ENCODE measurements around the gene ATP2B3.

Gene ATP2B3

DNA sequence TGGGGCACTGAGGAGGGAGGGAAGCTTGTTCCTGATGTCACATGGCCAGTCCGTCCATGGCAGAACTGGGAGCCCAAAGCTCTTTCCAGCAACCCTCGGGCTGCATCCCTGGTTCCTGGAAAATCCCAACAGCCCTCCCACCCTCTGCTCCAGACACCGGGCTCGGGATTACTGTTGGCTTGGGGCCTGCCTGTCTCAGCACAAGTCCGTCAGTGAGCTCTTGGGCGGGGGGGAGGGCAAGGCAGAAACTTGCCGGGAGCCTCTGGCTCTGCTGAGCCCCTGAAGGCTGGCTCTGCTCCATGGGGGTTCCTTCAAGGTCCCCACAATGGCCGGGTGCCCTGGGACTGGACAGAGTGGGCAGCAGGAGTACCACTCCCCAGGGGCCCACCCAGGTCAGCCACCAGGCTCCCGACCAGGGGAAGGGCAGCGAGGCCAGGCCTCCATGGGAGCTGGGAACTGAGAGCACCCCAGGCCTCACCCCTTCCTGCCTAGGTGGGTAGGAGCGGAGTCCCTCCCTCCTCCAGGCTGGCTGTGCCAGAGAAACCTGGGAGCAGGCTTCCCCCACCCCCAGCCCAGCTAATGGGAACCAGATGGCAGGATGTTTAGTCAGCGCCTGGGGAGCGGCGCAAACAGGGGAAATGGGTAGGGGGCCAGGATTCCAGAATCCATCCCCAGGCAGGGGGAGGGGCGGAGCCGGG is 40.6 kb upstream of the ATP2B3 start:
- H3K36me3 ChIP-seq (ENCODE audit: control insufficient read depth in 2 of 2, insufficient read depth in 2 of 2, low read length in 2 of 2), result no peaks in the 10 kb centered on the region
- peaks cover 0 to 7% of the 10 kb centered on the region in 2 donors for H3K27me3 ChIP-seq (ENCODE audit: control insufficient read depth in 1 of 2, insufficient read depth in 2 of 2, low read length in 2 of 2)
- H3K9me3 ChIP-seq (ENCODE audit: control insufficient read depth in 2 of 2, low read length in 2 of 2), result no peaks in the 10 kb centered on the region
- peaks cover 15% of the 10 kb centered on the region for H3K4me1 ChIP-seq (ENCODE audit: control insufficient read depth, insufficient read depth, low read length)
- no peak overlapping the region for H3K9ac ChIP-seq (ENCODE audit: low read length in 2 of 2)
- no peak overlapping the region for H3K27ac ChIP-seq (ENCODE audit: low read length)
- no peak overlapping the region for H3K4me3 ChIP-seq (ENCODE audit: low read length in 2 of 2)

DNA sequence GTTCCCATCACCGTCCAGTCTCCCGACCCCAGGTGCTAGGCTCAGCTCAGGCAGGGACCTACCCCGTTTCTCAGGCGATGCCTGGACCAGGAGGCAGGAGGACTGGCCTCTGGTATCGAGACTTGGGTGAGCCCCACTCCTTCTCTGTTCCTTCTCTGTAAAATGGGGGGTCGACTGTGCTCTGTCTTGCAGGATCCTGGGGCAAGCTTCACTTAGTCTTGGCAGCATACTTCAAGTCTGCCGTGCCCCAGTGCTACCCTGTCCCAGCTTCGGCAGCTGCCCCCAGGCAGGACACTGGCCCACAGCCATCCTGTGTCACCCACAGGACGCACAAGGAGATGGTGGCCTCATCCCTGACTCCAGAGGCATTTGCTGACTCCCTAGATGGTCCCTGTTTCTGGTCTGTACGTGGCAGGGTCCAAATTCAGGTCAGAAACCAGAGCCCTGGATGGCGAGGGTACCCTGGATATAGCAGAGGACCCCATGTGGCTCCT is 40.0 kb upstream of the ATP2B3 start:
- Histone ChIP-seq H3K27me3 (ENCODE audit: control insufficient read depth in 1 of 2, insufficient read depth in 2 of 2, low read length in 2 of 2) (peaks cover 0 to 7% of the 10 kb centered on the region in 2 donors), H3K9me3 (ENCODE audit: control insufficient read depth in 2 of 2, low read length in 2 of 2) (no peaks in the 10 kb centered on the region), H3K4me3 (ENCODE audit: low read length in 2 of 2) (no peak overlapping the region), H3K4me1 (ENCODE audit: control insufficient read depth, insufficient read depth, low read length) (peaks cover 15% of the 10 kb centered on the region), H3K27ac (ENCODE audit: low read length) (no peak overlapping the region), H3K9ac (ENCODE audit: low read length in 2 of 2) (no peak overlapping the region), H3K36me3 (ENCODE audit: control insufficient read depth in 2 of 2, insufficient read depth in 2 of 2, low read length in 2 of 2) (no peaks in the 10 kb centered on the region)

GRCh38 chrX:153477901-153478300 is 39.5 kb upstream of the ATP2B3 start:
- H3K4me3 ChIP-seq (ENCODE audit: low read length in 2 of 2), result no peak overlapping the region
- peaks cover 0 to 5% of the 10 kb centered on the region in 2 donors for H3K27me3 ChIP-seq (ENCODE audit: control insufficient read depth in 1 of 2, insufficient read depth in 2 of 2, low read length in 2 of 2)
- peaks cover 15% of the 10 kb centered on the region for H3K4me1 ChIP-seq (ENCODE audit: control insufficient read depth, insufficient read depth, low read length)
- no peak overlapping the region for H3K27ac ChIP-seq (ENCODE audit: low read length)
- H3K9me3 ChIP-seq (ENCODE audit: control insufficient read depth in 2 of 2, low read length in 2 of 2), result no peaks in the 10 kb centered on the region
- H3K9ac ChIP-seq (ENCODE audit: low read length in 2 of 2), result no peak overlapping the region
- no peaks in the 10 kb centered on the region for H3K36me3 ChIP-seq (ENCODE audit: control insufficient read depth in 2 of 2, insufficient read depth in 2 of 2, low read length in 2 of 2)

GRCh38 chrX:153478746-153479145 is 38.7 kb upstream of the ATP2B3 start:
- Histone ChIP-seq H3K36me3 (ENCODE audit: control insufficient read depth in 2 of 2, insufficient read depth in 2 of 2, low read length in 2 of 2) (no peaks in the 10 kb centered on the region), H3K27me3 (ENCODE audit: control insufficient read depth in 1 of 2, insufficient read depth in 2 of 2, low read length in 2 of 2) (peaks cover 0 to 5% of the 10 kb centered on the region in 2 donors), H3K9ac (ENCODE audit: low read length in 2 of 2) (no peak overlapping the region), H3K4me3 (ENCODE audit: low read length in 2 of 2) (no peak overlapping the region), H3K4me1 (ENCODE audit: control insufficient read depth, insufficient read depth, low read length) (peaks cover 15% of the 10 kb centered on the region), H3K27ac (ENCODE audit: low read length) (no peak overlapping the region), H3K9me3 (ENCODE audit: control insufficient read depth in 2 of 2, low read length in 2 of 2) (no peaks in the 10 kb centered on the region)

GRCh38 chrX:153481043-153481442 is 36.4 kb upstream of the ATP2B3 start:
- peaks cover 0 to 5% of the 10 kb centered on the region in 2 donors for H3K27me3 ChIP-seq (ENCODE audit: control insufficient read depth in 1 of 2, insufficient read depth in 2 of 2, low read length in 2 of 2)
- no peak overlapping the region for H3K9ac ChIP-seq (ENCODE audit: low read length in 2 of 2)
- H3K36me3 ChIP-seq (ENCODE audit: control insufficient read depth in 2 of 2, insufficient read depth in 2 of 2, low read length in 2 of 2), result no peaks in the 10 kb centered on the region
- no peak overlapping the region for H3K4me3 ChIP-seq (ENCODE audit: low read length in 2 of 2)
- no peak overlapping the region for H3K27ac ChIP-seq (ENCODE audit: low read length)
- peaks cover 7% of the 10 kb centered on the region for H3K4me1 ChIP-seq (ENCODE audit: control insufficient read depth, insufficient read depth, low read length)
- H3K9me3 ChIP-seq (ENCODE audit: control insufficient read depth in 2 of 2, low read length in 2 of 2), result no peaks in the 10 kb centered on the region

DNA sequence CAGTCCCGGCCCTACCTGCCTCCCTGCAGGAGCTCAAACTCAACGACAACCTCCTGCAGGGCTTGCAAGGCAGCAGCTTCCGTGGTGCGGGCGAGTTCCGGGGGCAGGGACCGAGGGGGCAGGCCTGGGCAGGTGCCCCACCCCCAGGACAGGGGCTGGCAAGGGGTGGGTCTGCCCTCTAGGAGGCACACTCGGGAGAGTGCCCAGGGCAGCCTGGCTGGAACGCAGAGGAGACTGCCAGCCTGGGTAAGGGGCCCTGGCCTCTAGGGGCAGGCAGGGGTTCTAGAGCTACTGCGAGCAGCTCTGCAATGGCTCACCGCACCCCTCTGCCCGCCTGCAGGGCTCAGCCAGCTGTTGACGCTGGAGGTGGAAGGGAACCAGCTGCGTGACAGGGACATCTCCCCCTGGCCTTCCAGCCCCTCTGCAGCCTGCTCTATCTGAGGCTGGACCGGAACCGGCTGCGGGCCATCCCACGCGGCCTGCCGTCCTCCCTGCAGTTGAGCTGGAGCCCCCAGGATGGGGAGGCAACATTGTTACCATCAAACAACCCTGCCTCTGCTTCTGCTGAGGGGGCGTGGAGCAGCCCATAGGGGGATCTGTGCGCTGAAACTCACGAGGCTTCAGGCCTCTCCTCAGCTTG is 34.9 kb upstream of the ATP2B3 start:
- Histone ChIP-seq H3K4me3 (ENCODE audit: low read length in 2 of 2) (no peak overlapping the region), H3K27ac (ENCODE audit: low read length) (no peak overlapping the region), H3K27me3 (ENCODE audit: control insufficient read depth in 1 of 2, insufficient read depth in 2 of 2, low read length in 2 of 2) (peaks cover 0 to 2% of the 10 kb centered on the region in 2 donors), H3K4me1 (ENCODE audit: control insufficient read depth, insufficient read depth, low read length) (peaks cover 2% of the 10 kb centered on the region), H3K9ac (ENCODE audit: low read length in 2 of 2) (no peak overlapping the region), H3K9me3 (ENCODE audit: control insufficient read depth in 2 of 2, low read length in 2 of 2) (no peaks in the 10 kb centered on the region), H3K36me3 (ENCODE audit: control insufficient read depth in 2 of 2, insufficient read depth in 2 of 2, low read length in 2 of 2) (no peaks in the 10 kb centered on the region)

- H3K27ac ChIP-seq (ENCODE audit: low read length), result no peak overlapping the region
- H3K4me1 ChIP-seq (ENCODE audit: control insufficient read depth, insufficient read depth, low read length), result peaks cover 4% of the 10 kb centered on the region
- H3K36me3 ChIP-seq (ENCODE audit: control insufficient read depth in 2 of 2, insufficient read depth in 2 of 2, low read length in 2 of 2), result no peaks in the 10 kb centered on the region
- H3K27me3 ChIP-seq (ENCODE audit: control insufficient read depth in 1 of 2, insufficient read depth in 2 of 2, low read length in 2 of 2), result peaks cover 0 to 5% of the 10 kb centered on the region in 2 donors
- no peaks in the 10 kb centered on the region for H3K9me3 ChIP-seq (ENCODE audit: control insufficient read depth in 2 of 2, low read length in 2 of 2)
- no peak overlapping the region for H3K4me3 ChIP-seq (ENCODE audit: low read length in 2 of 2)
- no peak overlapping the region for H3K9ac ChIP-seq (ENCODE audit: low read length in 2 of 2)
Observed at GRCh38 chrX:153485396-153486080, 31.9 kb upstream of the ATP2B3 start.

DNA sequence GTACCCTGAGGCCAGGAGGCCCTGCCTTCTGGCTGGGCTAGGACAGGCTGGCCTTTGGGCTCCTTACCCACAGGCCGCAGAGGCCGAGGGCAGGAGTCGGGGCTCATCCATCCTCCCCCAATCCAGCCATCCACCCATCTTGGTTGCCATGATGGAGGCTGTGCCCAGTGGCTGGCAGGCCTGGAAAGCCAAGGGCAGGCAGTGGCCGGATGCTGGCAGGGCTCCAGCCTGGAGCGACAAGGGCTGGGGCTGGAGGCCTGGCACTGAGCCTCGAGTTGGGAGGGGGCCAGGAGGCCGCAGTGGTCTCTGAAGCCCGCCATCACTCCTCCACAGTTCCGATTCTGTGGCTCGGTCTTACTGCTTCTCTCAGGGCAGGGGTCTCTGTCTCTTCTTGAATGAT is 31.3 kb upstream of the ATP2B3 start:
- Histone ChIP-seq H3K4me3 (ENCODE audit: low read length in 2 of 2) (no peak overlapping the region), H3K9ac (ENCODE audit: low read length in 2 of 2) (no peak overlapping the region), H3K27me3 (ENCODE audit: control insufficient read depth in 1 of 2, insufficient read depth in 2 of 2, low read length in 2 of 2) (peaks cover 0 to 6% of the 10 kb centered on the region in 2 donors), H3K36me3 (ENCODE audit: control insufficient read depth in 2 of 2, insufficient read depth in 2 of 2, low read length in 2 of 2) (no peaks in the 10 kb centered on the region), H3K27ac (ENCODE audit: low read length) (no peak overlapping the region), H3K4me1 (ENCODE audit: control insufficient read depth, insufficient read depth, low read length) (peaks cover 4% of the 10 kb centered on the region), H3K9me3 (ENCODE audit: control insufficient read depth in 2 of 2, low read length in 2 of 2) (no peaks in the 10 kb centered on the region)

DNA sequence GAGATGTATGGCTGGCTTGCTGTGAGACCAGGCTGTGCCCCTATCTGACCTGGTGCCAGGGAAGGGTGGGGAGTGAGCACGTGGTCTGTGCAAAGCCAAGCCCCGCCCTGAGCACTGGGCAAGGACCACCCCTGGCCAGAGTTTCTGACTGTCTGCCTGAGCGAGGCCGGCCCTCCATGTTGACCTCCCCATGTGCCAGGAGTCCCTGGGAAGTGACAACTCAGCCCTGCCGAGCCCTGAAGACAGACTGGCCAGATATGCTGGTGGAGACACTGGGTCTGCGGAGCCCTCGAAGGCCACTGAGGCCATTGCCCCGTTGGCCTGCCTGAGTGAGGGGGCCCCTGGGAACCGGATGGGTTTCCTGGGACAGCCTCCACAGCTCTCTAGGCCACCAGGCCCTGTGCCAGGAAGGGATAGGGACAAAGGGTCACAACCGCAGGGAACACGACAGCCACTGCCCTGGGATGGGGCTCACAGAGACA is 29.8 kb upstream of the ATP2B3 start:
- Histone ChIP-seq H3K27me3 (ENCODE audit: control insufficient read depth in 1 of 2, insufficient read depth in 2 of 2, low read length in 2 of 2) (peaks cover 0 to 6% of the 10 kb centered on the region in 2 donors), H3K4me1 (ENCODE audit: control insufficient read depth, insufficient read depth, low read length) (peaks cover 4% of the 10 kb centered on the region), H3K9ac (ENCODE audit: low read length in 2 of 2) (no peak overlapping the region), H3K4me3 (ENCODE audit: low read length in 2 of 2) (no peak overlapping the region), H3K36me3 (ENCODE audit: control insufficient read depth in 2 of 2, insufficient read depth in 2 of 2, low read length in 2 of 2) (no peaks in the 10 kb centered on the region), H3K9me3 (ENCODE audit: control insufficient read depth in 2 of 2, low read length in 2 of 2) (no peaks in the 10 kb centered on the region), H3K27ac (ENCODE audit: low read length) (no peak overlapping the region)

DNA sequence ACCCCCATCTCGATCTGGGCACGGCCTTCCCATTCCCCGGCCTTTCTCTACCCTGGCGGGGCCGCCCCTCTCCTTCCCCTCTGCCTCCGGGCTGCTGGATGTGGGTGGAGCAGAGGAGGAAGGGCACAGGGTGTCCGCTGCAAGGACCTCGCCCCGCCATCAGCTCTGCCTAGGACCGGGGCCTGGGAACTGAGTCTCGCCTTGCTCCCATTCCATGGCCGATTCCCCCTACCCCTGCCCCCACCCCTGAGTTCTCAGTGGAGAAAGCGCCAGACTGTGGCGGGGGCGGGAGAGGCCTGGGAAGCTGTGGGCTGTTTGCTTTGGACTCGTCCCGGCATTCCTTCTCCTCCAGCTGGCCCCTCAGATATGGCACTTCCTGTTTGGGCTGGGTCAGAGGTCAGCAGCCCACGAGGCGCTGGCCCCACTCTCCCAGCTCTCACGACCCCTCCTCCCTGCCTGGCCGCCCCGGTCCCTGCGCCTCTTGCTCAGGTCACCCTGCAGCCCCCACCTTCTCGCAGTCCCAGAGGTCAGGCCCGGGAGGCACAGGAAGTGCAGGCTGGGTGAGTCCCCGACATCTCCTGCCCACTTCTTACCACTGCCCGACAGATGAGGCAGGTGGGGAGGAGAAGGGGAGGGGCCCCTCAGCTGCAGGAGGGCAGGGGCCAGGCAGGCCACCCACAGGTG is 29.1 kb upstream of the ATP2B3 start:
- Histone ChIP-seq H3K4me1 (ENCODE audit: control insufficient read depth, insufficient read depth, low read length) (peaks cover 4% of the 10 kb centered on the region), H3K36me3 (ENCODE audit: control insufficient read depth in 2 of 2, insufficient read depth in 2 of 2, low read length in 2 of 2) (no peaks in the 10 kb centered on the region), H3K27me3 (ENCODE audit: control insufficient read depth in 1 of 2, insufficient read depth in 2 of 2, low read length in 2 of 2) (peaks cover 0 to 5% of the 10 kb centered on the region in 2 donors), H3K9ac (ENCODE audit: low read length in 2 of 2) (no peak overlapping the region), H3K27ac (ENCODE audit: low read length) (no peak overlapping the region), H3K4me3 (ENCODE audit: low read length in 2 of 2) (no peak overlapping the region), H3K9me3 (ENCODE audit: control insufficient read depth in 2 of 2, low read length in 2 of 2) (no peaks in the 10 kb centered on the region)
